CD4-positive, alpha-beta T cell (primary cell): ENCODE results near the gene ZNF532. TPM values are rescaled to one million over a fixed set of nuclear protein-coding genes. Genes with fewer than 3 reads are reported as not detected.

Source experiments
- ATAC-seq: fragments of 200-7000 bp; cut with Tn5 transposase; one replicate; pipeline ENCODE4 v1.10.0; 2022; ENCODE audit warnings: mild to moderate bottlenecking; ENCODE audit not compliant: poor library complexity
- CTCF ChIA-PET: fragments of 350-600 bp; sonication (Branson Sonifier 250); formaldehyde crosslinking; loops from one replicate; lab custom pipeline; 2021; ENCODE audit warnings: antibody characterized with exemption, inconsistent platforms; lab: Charles Lee
- POLR2A ChIA-PET: fragments of 350-600 bp; sonication (Branson Sonifier 250); formaldehyde crosslinking; loops from one replicate; lab custom pipeline; 2021; ENCODE audit warnings: antibody characterized with exemption, inconsistent platforms; lab: Charles Lee
- DNase-seq, 14 experiments: peaks; one replicate each; pipeline ENCODE4 v3.0.0-alpha.2; 2013 to 2020; ENCODE audit warnings: mixed read lengths in 2 of 14
- H3K27ac ChIP-seq, 2 donors: one replicate each; pipeline versions ENCODE4 v1.5.1 to v1.7.0; 2013; ENCODE audit warnings: low read length in 2 of 2, low read depth in 1 of 2, mild to moderate bottlenecking in 1 of 2
- H3K27me3 ChIP-seq, 2 experiments: 1 replicate in 1 of 2; 2 replicates in 1 of 2; pipeline versions ENCODE4 v1.6.1 to v1.7.0; 2013; ENCODE audit warnings: low read length in 2 of 2, control low read depth in 1 of 2, mild to moderate bottlenecking in 1 of 2, moderate library complexity in 1 of 2; ENCODE audit not compliant: insufficient read depth in 2 of 2, control insufficient read depth in 1 of 2
- H3K36me3 ChIP-seq: one replicate; pipeline ENCODE4 v1.6.1; 2013; ENCODE audit warnings: low read length, control low read depth; ENCODE audit not compliant: insufficient read depth
- H3K4me1 ChIP-seq: one replicate; pipeline ENCODE4 v1.6.1; 2013; ENCODE audit warnings: low read length, control low read depth; ENCODE audit not compliant: insufficient read depth
- H3K4me3 ChIP-seq: one replicate; pipeline ENCODE4 v1.5.1; 2013; ENCODE audit warnings: mild to moderate bottlenecking, low read length, moderate library complexity
- H3K9me3 ChIP-seq, 2 experiments: 1 replicate in 1 of 2; 2 replicates in 1 of 2; pipeline versions ENCODE4 v1.6.1 to v1.7.0; 2013; ENCODE audit warnings: low read length in 2 of 2, mild to moderate bottlenecking in 2 of 2, control low read depth in 1 of 2, moderate library complexity in 1 of 2; ENCODE audit not compliant: control insufficient read depth in 1 of 2, insufficient read depth in 1 of 2
- H3K27ac Mint-ChIP-seq: one replicate; pipeline ENCODE4 v1.8.0; 2020; ENCODE audit warnings: mixed read lengths
- H3K27me3 Mint-ChIP-seq: one replicate; pipeline ENCODE4 v1.8.0; 2021; ENCODE audit warnings: mixed read lengths
- H3K36me3 Mint-ChIP-seq: one replicate; pipeline ENCODE4 v1.8.0; 2021; ENCODE audit warnings: low read depth, mixed read lengths
- H3K4me1 Mint-ChIP-seq: one replicate; pipeline ENCODE4 v1.8.0; 2021; ENCODE audit warnings: low read depth, mixed read lengths
- H3K4me3 Mint-ChIP-seq: one replicate; pipeline ENCODE4 v1.8.0; 2020; ENCODE audit warnings: mild to moderate bottlenecking, mixed read lengths
- H3K9me3 Mint-ChIP-seq: one replicate; pipeline ENCODE4 v1.8.0; 2020; ENCODE audit warnings: mixed read lengths
- intact Hi-C, 2 experiments: fragments of 100-400 bp; cut with DNase I in 1 of 2; cut with micrococcal nuclease in 1 of 2; formaldehyde crosslinking; loops; one replicate each; pipeline versions ENCODE4 v1.15.1 to v1.9.0; 2023 to 2025; cut with DNase I, micrococcal nuclease
- total RNA-seq, 174 experiments: library from RNA in 2 of 174; stranded (reverse) in 2 of 174; gene quantifications; one replicate each; pipeline ENCODE4 v1.2.3 and lab custom pipeline; 2021 to 2026
- TF ChIP-seq, protein P1 (sequence below): fragments of 200-600 bp; IDR thresholded peaks from one replicate; pipeline ENCODE4 v1.8.0; 2022; ENCODE audit warnings: antibody characterized with exemption, mild to moderate bottlenecking

Gene ZNF532
- total RNA-seq, 2 experiments from 2014 or later: 9.8 to 9.9 TPM

- Histone ChIP-seq H3K36me3 (no peaks in the 10 kb centered on the region), H3K4me3 (no peak overlapping the region), H3K9me3 (no peaks in the 10 kb centered on the region), H3K27me3 (no peaks in the 10 kb centered on the region), H3K27ac (no peak overlapping the region), H3K4me1 (no peaks in the 10 kb centered on the region)
- ChIA-PET POLR2A (no interaction called here), CTCF (no interaction called here)
- intact Hi-C loops: no loop called here
- H3K4me3 Mint-ChIP-seq: no peak overlapping the region
- TF ChIP-seq, protein P1, sequence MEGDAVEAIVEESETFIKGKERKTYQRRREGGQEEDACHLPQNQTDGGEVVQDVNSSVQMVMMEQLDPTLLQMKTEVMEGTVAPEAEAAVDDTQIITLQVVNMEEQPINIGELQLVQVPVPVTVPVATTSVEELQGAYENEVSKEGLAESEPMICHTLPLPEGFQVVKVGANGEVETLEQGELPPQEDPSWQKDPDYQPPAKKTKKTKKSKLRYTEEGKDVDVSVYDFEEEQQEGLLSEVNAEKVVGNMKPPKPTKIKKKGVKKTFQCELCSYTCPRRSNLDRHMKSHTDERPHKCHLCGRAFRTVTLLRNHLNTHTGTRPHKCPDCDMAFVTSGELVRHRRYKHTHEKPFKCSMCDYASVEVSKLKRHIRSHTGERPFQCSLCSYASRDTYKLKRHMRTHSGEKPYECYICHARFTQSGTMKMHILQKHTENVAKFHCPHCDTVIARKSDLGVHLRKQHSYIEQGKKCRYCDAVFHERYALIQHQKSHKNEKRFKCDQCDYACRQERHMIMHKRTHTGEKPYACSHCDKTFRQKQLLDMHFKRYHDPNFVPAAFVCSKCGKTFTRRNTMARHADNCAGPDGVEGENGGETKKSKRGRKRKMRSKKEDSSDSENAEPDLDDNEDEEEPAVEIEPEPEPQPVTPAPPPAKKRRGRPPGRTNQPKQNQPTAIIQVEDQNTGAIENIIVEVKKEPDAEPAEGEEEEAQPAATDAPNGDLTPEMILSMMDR: no peak
- H3K36me3 Mint-ChIP-seq: no peaks in the 10 kb centered on the region
- ATAC-seq (no peak), DNase-seq (no peak)
- H3K9me3 Mint-ChIP-seq: no peaks in the 10 kb centered on the region
- peaks cover 42% of the 10 kb centered on the region for H3K27me3 Mint-ChIP-seq
- H3K4me1 Mint-ChIP-seq: no peaks in the 10 kb centered on the region
- H3K27ac Mint-ChIP-seq: no peak overlapping the region
Observed at GRCh38 chr18:58970943-58971790, 106.5 kb downstream of the ZNF532 start.

DNA sequence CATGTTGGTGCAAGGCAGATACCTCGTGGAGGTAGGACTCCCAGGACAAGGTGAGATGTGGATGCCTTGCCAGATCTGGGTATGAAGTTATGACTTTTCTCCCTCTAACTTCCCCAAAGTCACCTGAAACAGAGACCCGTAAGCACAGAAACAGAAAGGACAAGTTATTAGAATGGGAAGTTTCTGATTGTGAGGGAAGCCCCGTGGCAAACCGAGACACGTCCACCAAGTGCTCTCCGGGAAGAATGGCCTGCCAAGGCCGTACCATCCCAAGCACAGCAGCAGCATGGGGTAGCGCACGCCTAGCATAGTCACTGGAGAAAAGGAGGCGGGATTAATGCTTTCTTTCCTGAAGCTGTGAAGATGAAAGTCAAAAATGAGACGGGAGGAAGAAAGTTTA is 110.6 kb downstream of the ZNF532 start:
- ChIA-PET CTCF (no interaction called here), POLR2A (no interaction called here)
- Mint-ChIP-seq H3K36me3 (peaks cover 7% of the 10 kb centered on the region), H3K4me3 (no peak overlapping the region), H3K27me3 (peaks cover 54% of the 10 kb centered on the region), H3K4me1 (no peaks in the 10 kb centered on the region), H3K27ac (no peak overlapping the region), H3K9me3 (no peaks in the 10 kb centered on the region)
- Histone ChIP-seq H3K27ac (no peak overlapping the region), H3K4me1 (no peaks in the 10 kb centered on the region), H3K27me3 (no peaks in the 10 kb centered on the region), H3K9me3 (no peaks in the 10 kb centered on the region), H3K36me3 (no peaks in the 10 kb centered on the region), H3K4me3 (no peak overlapping the region)
- ATAC-seq (no peak), DNase-seq (no peak)
- TF ChIP-seq, protein P1: no peak
- intact Hi-C loops: no loop called here

DNA sequence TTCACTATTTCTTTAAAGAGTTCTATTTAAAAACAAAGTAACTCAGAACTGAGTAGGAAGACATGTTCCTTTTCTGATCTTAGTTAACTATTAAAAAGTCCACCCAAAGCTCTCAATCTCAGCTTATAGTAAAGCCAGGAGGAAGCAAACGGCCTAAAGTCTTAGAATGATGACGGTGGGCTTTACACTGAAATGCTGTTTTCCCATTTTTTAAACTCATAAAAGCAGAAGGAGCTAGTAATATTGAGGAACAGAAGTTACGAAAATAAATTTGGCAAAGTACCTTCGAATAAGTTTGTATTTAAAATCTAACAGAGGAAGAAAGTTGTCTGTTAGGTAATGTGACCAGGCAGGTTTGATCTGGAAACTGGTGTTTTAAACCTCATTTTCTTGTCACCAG is 111.1 kb downstream of the ZNF532 start:
- peaks cover 53% of the 10 kb centered on the region for H3K27me3 Mint-ChIP-seq
- Histone ChIP-seq H3K27me3 (no peaks in the 10 kb centered on the region), H3K27ac (no peak overlapping the region), H3K4me1 (no peaks in the 10 kb centered on the region), H3K36me3 (no peaks in the 10 kb centered on the region), H3K4me3 (no peak overlapping the region), H3K9me3 (no peaks in the 10 kb centered on the region)
- peaks cover 10% of the 10 kb centered on the region for H3K36me3 Mint-ChIP-seq
- no peaks in the 10 kb centered on the region for H3K9me3 Mint-ChIP-seq
- intact Hi-C loops: no loop called here
- no peak for DNase-seq
- ATAC-seq: no peak
- ChIA-PET CTCF (no interaction called here), POLR2A (no interaction called here)
- no peak overlapping the region for H3K4me3 Mint-ChIP-seq
- TF ChIP-seq, protein P1: no peak
- no peak overlapping the region for H3K27ac Mint-ChIP-seq
- H3K4me1 Mint-ChIP-seq: no peaks in the 10 kb centered on the region
